Measurements from ENCODE around the gene NCKAP5L. TPM values are rescaled to one million over a fixed set of nuclear protein-coding genes. Genes with fewer than 3 reads are reported as not detected.

Gene NCKAP5L
- total and polyA plus RNA-seq, 8 donors: 4.1 to 18.3 (median 7.2) TPM

GRCh38 chr12:49797449-49797776, 30.8 kb downstream of the NCKAP5L start:
- Histone ChIP-seq H3K27me3 (no peaks in the 10 kb centered on the region), H3K9me3 (no peaks in the 10 kb centered on the region), H3K4me1 (no peaks in the 10 kb centered on the region), H3K4me3 (no peak overlapping the region), H3K36me3 (no peaks in the 10 kb centered on the region), H3K27ac (no peak overlapping the region)
- intact Hi-C loops (cut with DNase I): no loop called here
- ATAC-seq (peak in 1 of 4 donors; percentile 18), DNase-seq (no peak), FAIRE-seq (no peak)
- no peak for TF ChIP-seq CTCF (IDR thresholded peaks at IDR 0.05)
- WGBS, 2 donors: 82 to 88% methylated on average over 2 of the region's 2 CpGs

GRCh38 chr12:49796606-49797448, 31.4 kb downstream of the NCKAP5L start:
- TF ChIP-seq CTCF (IDR thresholded peaks at IDR 0.05): no peak
- ATAC-seq: no peak
- H3K36me3 ChIP-seq: no peaks in the 10 kb centered on the region
- intact Hi-C loops (cut with DNase I): no loop called here
- DNase-seq: peak in 1 of 6 donors; percentile 57
- no peaks in the 10 kb centered on the region for H3K4me1 ChIP-seq
- no peaks in the 10 kb centered on the region for H3K9me3 ChIP-seq
- WGBS, 2 donors: 94% methylated on average over 17 of the region's 17 CpGs
- no peak for FAIRE-seq
- H3K27ac ChIP-seq: no peak overlapping the region
- no peak overlapping the region for H3K4me3 ChIP-seq
- no peaks in the 10 kb centered on the region for H3K27me3 ChIP-seq

GRCh38 chr12:49796155-49796554, 32.1 kb downstream of the NCKAP5L start:
- Histone ChIP-seq H3K27me3 (no peaks in the 10 kb centered on the region), H3K27ac (no peak overlapping the region), H3K4me1 (no peaks in the 10 kb centered on the region), H3K9me3 (no peaks in the 10 kb centered on the region), H3K36me3 (no peaks in the 10 kb centered on the region), H3K4me3 (no peak overlapping the region)
- DNase-seq: no peak
- 92 to 96% methylated on average over 12 of the region's 12 CpGs for WGBS, 2 donors
- ATAC-seq: no peak
- intact Hi-C loops (cut with DNase I): no loop called here
- TF ChIP-seq CTCF (IDR thresholded peaks at IDR 0.05): no peak
- FAIRE-seq: no peak

- Histone ChIP-seq H3K4me3 (no peak overlapping the region), H3K9me3 (no peaks in the 10 kb centered on the region), H3K27ac (no peak overlapping the region), H3K4me1 (no peaks in the 10 kb centered on the region), H3K36me3 (no peaks in the 10 kb centered on the region), H3K27me3 (no peaks in the 10 kb centered on the region)
- DNase-seq: no peak
- ATAC-seq: no peak
- TF ChIP-seq CTCF (IDR thresholded peaks at IDR 0.05): no peak
- no peak for FAIRE-seq
- intact Hi-C loops (cut with DNase I): no loop called here
- WGBS, 2 donors: 86 to 92% methylated on average over 12 of the region's 12 CpGs
Observed at GRCh38 chr12:49795654-49796105, 32.5 kb downstream of the NCKAP5L start.
